ENCODE measurements around the gene PNN.
A peak's percentile ranks its signal among the peaks of the same experiment; 100 is the strongest.
"Not testable (repeated sequence)": the region's sequence is repeated elsewhere in the genome, so short reads cannot be mapped to it uniquely, and the experiment has no call there.

Gene PNN

DNA sequence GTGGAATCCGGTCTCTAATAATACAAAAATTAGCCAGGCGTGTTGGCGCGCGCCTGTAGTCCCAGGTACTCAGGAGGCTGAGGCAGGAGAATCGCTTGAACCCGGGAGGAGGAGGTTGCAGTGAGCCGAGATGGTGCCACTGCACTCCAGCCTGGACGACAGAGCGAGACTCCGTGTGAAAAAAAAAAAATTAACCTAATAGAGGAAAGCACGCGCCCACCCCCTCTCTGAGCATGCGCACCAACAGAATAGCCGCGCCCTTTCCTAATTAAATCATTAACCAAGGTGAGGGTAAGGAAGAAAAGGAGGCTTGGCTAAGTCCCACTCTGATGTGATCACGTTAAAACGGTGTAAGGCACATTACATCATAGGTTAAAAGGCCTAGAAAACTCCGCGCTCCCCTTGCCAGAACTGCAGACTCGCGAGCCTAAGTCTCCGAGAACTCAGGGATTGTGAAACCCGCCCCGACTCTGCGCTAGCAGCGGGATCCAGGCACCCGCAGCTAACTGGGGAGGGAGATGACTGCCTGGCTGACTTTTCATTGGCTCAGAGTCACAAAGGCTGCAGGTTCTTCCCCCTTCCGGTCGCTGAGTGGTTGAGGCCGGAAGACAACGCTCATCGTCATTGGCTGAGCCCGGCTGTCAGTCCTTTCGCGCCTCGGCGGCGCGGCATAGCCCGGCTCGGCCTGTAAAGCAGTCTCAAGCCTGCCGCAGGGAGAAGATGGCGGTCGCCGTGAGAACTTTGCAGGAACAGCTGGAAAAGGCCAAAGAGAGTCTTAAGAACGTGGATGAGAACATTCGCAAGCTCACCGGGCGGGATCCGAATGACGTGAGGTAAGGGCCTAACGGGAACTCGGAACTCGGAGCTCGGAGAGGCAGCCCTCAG lies at the start of gene PNN:
TSS of gene PNN (plus strand) at position 695 of the 885 bp plus-strand sequence. CDS start at position 721, 26 bp downstream.
- peak; percentile 99 for DNase-seq

DNA sequence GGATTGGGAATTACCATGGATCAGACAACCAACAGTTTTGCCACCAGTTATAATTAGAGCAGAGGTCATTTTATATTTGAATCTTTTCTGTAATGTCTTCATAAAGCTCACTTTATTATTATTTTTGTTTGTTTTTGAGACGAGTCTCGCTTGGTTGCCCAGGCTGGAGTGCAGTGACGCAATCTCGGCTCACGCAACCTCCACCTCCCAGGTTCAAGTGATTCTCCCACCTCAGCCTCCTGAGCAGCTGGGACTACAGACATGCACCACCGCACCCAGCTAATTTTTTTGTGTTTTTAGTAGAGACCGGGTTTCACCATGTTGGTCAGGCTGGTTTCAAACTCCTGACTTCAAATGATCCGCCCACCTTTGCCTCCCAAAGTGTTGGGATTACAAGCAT lies 37.2 kb upstream of the PNN start:
- DNase-seq: not testable (repeated sequence)

DNA sequence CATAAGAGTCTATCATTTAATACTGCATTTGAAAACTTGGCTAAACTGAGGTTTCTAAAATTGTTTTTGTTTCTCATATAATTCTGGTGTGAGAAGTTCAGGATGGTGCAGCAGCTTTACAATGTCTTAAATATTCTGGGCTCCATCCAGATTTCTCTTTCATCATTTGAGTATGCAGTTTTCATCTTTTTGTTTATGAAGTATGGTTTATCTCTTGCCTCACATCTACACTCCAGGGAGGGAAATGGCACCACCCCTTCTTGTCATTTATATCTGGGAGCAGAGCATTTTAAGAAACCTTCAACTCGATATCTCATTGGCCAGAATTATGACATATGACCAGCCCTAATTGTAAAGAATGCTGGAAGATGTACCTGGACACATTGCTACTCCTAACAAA lies 36.6 kb upstream of the PNN start:
- no peak for DNase-seq

DNA sequence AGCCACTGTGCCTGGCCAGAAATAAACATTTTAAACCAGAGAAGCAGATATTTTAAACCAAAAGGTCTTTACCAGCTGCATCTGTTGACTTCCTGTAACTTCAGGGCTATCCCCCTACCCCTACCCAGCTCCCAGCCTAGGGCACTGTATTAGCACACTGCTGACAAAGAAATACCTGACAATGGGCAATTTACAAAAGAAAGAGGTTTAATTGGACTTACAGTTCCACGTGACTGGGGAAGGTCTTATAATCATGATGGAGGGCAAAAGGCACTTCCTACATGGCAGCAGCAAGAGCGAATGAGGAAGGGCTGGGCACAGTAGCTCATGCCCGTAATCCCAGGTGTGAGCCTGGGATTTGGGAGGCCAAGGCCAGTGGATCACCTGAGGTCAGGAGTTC lies 34.9 kb upstream of the PNN start:
- no peak for DNase-seq

DNA sequence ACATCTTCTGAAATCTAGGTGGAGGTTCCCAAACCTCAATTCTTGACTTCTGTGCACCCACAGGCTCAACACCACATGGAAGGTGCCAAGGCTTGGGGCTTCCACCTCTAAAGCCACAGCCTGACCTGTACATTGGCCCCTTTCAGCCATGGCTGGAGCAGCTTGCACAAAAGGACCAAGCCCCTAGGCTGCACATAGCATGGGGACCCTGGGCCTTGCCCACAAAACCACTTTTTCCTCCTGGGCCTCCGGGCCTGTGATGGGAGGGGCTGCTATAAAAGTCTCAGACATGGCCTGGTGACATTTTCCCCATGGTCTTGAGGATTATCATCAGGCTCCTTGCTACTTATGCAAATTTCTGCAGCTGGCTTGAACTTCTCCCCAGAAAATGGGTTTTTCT lies 33.4 kb upstream of the PNN start:
- not testable (repeated sequence) for DNase-seq

DNA sequence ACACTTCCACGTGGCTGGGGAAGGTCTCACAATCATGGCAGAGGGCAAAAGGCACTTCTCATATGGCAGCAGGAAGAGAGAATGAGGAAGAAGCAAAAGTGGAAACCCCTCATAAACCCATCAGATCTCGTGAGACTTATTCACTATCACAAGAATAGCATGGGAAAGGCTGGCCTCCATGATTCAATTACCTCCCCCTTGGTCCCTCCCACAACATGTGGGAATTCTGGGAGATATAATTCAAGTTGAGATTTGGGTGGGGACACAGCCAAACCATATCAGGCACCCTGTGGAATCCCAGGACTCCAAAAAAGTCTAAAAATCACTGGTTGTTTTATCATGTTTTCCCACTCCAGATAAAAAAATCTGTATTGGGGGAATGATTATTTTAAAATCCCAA lies 31.8 kb upstream of the PNN start:
- not testable (repeated sequence) for DNase-seq

DNA sequence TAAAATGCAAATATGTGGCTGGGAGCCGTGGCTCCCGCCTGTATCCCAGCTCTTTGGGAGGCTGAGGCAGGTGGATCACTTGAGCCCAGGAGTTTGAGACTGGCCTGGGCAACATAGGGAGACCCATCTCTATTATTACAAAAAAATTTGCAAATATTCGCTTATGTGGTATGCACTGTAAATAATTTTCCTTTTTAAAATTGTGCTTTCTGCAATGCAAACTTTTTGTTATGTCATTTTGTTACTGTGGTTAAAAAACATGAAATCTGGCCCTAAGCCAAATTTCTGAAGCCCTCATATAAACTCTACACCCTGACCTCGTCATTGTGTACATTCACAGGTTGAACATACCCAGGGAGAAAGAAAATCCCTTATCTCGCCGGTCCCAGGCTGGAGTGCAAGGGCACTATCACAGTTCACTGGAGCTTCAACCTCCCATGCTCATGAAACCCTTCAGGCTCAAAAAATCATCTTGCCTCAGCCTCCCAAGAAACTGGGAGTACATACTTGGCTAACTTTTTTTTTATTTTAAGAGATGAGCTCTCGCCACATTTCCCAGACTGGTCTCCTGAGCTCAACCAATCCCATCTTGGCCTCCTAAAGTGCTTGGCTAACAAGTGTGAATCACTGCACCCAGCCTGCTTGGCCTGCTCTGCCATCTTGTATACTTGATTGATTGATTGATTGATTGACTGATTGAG lies 29.6 kb upstream of the PNN start:
- no peak for DNase-seq

DNA sequence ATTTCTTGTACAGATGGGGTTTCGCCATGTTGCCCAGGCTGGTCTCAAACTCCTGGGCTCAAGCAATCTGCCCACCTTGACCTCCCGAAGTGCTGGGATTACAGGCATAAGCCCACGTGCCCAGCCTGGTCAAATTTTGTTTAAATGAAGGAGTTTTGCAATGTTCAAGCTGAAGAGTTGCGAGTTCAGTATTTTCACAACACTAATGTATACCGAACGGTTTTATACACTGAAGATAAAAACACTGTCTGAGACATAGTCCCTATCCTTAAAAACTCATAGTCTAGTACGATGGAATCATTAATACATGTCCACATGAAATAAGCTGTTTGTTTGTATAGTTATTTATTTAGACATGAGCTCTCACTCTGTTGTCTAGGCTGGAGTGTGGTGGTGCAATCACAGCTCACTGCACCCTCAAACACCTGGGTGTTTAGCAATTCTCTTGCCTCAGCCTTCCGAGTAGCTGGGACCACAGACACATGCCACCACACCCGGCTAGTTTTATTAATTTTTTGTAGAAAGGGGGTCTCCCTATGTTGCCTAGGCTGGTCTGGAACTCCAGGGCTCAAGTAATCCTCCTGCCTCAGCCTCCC lies 20.4 kb upstream of the PNN start:
- DNase-seq: no peak

DNA sequence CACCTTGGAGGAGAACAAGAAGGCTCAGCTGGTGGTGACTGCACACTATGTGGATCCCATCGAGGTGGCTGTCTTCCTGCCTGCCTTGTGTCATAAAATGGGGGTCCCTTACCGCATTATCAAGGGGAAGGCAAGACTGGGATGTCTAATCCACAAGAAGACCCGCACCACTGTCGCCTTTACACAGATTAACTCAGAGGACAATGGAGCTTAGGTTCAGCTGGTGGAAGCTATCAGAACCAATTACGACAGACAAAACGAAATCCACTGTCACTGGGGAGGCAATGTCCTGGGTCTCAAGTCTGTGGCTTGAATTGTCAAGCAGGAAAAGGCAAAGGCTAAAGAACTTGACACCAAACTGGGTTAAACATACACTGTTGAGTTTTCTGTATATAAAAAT lies 17.6 kb upstream of the PNN start:
- no peak for DNase-seq

DNA sequence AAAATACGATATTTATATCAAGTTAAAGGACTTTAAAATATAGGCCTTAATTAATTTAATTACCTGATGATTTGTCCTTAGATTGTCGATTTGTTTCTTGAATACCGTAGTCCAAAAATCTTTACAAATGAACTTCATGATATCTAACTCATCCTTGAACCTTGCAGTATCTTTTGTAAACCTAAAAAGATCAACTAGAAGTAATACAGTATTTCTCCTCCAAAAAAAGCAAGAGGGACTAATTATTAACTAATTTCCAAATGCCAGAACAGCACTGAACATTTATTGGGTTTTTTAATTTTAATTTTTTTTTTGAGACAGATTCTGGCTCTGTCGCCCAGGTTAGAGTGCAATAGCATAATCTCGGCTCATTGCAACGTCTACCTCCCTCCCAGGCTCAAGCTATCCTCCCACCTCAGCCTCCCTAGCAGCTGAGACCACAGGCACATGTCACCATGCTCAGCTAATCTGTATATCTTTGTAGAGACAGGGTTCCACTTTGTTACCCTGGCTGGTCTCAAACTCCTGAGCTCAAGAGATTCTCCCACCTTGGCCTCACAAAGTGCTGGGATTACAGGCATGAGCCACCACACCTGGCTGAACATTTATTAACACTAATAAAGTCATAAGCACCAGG lies 16.7 kb upstream of the PNN start:
- no peak for DNase-seq

DNA sequence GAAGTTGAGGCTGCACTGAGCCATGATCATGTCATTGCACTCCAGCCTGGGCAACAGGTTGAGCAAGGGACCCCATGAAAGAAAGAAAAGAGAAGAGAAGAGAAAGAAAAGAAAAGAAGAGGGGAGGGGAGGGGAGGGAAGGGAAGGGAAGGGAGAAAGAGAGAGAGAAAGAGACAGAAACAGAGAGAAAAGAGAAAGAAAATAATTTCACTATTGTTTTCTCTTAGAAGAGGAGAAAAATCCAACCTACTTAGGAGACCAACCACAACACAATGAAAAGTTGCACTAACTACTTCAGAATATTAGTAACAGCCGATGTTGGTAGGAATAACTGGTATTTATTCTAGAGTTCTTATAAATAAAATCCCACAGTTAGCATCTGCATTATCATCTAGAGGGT lies 14.6 kb upstream of the PNN start:
- DNase-seq: no peak

DNA sequence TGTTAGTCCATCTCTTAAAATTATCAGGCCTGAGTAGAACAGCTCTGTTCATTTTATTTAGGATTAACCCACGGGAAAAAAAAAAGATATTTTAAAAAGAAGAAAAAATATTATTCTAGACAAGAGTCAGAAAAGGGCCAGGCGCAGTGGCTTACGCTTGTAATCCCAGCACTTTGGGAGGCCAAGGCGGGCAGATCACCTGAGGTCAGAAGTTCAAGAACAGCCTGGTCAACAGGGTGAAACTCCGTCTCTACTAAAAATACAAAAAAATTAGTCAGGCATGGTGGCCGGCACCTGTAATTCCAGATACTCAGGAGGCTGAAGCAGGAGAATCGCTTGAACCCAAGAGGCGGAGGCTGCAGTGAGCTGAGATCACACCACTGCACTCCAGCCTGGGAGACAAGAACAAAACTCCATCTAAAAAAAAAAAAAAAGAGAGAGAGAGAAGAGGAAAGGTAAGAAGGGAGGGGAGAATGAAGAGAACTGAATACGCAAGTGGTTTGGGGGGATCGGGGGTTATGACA lies 7.2 kb upstream of the PNN start:
- not testable (repeated sequence) for DNase-seq

DNA sequence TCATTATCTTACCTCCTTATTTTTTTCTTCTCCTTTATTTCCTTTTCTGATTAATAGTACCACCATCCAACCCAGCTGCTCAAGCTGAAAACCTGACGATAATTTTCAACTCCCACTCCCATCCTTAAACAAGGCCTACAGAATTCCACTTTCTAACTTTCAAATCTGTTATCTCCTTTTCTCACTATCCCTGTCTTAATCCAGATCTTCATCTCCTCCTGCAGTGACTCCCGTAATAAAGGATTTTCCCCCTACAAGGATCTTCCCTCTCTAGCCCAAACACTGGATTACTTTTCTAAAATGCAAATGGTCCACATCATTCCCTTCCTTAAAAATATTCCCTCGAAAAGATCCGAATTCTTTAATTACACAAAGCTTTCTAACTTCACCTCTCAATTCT lies 6.5 kb upstream of the PNN start:
- no peak for DNase-seq

DNA sequence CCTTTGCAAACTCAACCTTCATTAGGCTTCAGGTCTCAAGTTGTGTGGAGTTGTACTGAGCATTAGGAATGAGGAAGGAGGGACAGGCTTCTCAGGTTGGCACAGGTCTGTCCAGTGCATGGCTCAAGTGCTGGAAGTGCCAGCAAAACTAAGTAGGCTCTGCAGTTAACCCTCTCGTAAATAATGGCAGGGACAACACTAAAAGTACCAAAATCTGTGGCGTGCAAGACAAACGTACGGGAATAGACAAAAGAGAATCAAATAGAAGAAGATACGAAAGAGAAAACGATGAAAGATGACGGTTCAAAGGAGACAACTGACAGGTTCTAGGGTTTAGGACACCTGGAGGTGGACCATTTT lies 5.5 kb upstream of the PNN start:
- DNase-seq: no peak

DNA sequence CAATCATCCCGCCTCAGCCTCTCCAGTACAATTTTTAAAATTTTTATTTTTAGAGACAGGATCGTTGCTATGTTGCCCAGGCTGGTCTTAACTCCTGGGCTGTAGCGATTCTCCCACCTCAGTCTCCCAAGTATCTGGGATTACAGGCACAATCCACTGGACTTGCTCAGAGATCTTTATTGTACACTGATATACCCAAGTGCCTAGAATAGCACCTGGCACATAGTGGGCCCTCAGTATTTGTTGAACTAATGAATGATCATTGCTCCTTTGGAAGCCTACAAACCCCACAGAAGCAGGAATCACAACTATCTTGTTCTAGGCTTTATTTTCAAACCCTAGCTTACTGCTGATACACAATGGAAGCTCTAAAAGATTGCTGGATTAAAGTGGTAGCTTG lies 1.9 kb upstream of the PNN start:
- no peak for DNase-seq

DNA sequence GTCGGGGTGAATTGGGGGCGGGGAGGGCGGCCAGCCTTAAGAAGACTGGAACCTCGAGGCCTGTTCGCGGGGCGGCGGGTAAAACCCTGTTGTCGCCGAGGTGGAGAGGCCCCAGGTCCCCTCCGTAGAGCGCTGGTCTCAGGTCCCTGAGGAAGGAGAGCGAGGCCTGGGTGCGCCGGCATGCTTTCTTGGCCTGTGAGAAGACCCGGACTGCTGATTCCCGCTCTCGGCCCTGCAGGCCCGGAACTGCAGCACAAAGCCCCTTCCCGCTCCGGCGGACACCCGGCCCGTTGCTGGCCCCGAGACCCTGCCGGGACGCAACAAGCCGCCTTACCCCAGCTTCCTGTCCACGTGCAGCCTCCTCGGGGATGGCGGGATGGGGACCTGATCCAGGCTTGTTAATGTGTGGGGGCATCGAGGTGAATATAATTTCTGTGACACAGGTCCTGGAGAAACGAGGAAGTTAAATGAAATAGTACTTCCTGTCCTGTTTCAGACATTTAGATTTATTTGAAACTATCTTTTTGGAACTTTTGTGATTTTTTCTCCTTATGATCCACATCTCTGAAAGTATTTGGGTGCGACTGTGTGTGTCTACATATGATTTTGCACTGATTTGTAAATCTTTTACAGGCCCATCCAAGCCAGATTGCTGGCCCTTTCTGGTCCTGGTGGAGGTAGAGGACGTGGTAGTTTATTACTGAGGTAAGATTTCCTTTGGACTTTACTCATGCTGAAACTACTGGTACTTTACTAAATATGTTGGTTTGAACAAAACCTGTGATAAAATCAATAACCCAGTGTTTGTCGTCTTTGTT lies 600 bp downstream of the PNN start:
- peak; percentile 62 for DNase-seq

DNA sequence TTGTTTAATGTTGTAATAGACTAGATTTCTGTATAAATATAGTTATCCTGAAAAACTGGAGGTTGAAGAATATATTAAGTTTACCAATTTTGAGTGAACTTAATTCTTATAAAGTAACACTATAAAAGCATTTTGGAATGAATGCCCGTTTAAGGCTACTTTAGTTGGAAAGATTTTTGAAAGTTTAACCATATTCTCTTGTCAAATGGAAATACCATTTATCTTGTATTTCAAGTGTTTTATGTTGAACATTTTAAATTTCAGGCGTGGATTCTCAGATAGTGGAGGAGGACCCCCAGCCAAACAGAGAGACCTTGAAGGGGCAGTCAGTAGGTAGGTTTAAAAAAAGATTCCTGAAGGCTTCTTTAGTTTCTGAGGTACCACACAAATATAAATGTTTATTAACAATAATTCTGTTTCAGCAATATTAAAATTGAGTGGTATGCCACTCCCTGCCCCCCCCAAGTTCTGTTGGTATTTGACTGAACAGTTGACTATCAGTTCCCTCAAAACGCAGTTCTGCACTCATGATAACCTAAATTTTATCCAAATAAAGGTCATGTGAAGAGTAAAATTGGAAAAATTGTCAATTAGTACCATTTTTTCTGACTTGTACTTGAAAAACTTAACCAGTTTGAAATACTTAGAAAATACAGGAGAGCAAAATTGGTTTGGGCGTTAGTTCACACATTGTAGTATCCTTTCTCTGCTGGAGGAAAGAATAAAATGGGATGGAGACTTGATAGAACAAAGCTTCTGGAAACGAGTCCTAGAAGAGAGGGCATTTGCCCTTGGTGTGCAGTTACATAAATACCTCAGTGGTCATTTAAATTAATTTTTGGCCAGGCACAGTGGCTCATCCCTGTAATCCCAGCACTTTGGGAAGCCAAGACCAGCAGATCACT lies 1.5 kb downstream of the PNN start:
- no peak for DNase-seq

DNA sequence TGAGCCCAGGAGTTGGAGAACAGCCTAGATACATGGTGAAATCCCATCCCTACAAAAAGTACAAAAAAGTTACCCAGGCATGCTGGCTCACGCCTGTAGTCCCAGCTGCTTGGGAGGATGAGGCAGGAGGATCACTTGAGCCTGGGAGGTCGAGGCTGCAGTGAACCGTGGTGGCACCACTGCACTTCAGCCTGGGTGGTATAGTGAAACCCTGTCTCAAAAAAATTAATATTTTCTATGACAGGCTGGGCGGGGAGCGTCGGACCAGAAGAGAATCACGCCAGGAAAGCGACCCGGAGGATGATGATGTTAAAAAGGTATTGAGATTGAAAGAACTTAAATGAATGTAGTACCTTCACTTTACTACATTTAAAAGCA lies 2.1 kb downstream of the PNN start:
- no peak for DNase-seq

DNA sequence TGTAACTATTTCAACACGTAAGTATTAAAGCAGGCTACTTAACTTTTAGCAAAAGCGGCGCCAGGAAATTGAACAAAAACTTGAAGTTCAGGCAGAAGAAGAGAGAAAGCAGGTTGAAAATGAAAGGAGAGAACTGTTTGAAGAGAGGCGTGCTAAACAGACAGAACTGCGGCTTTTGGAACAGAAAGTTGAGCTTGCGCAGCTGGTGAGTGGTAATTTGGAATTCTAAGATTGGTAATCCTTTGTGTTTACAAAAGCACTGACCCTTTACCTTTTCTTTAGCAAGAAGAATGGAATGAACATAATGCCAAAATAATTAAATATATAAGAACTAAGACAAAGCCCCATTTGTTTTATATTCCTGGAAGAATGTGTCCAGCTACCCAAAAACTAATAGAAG lies 4.0 kb downstream of the PNN start:
- DNase-seq: no peak

DNA sequence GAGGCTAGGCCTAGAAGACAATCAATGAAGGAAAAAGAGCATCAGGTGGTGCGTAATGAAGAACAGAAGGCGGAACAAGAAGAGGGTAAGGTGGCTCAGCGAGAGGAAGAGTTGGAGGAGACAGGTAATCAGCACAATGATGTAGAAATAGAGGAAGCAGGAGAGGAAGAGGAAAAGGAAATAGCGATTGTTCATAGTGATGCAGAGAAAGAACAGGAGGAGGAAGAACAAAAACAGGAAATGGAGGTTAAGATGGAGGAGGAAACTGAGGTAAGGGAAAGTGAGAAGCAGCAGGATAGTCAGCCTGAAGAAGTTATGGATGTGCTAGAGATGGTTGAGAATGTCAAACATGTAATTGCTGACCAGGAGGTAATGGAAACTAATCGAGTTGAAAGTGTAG lies 5.5 kb downstream of the PNN start:
- DNase-seq: no peak

DNA sequence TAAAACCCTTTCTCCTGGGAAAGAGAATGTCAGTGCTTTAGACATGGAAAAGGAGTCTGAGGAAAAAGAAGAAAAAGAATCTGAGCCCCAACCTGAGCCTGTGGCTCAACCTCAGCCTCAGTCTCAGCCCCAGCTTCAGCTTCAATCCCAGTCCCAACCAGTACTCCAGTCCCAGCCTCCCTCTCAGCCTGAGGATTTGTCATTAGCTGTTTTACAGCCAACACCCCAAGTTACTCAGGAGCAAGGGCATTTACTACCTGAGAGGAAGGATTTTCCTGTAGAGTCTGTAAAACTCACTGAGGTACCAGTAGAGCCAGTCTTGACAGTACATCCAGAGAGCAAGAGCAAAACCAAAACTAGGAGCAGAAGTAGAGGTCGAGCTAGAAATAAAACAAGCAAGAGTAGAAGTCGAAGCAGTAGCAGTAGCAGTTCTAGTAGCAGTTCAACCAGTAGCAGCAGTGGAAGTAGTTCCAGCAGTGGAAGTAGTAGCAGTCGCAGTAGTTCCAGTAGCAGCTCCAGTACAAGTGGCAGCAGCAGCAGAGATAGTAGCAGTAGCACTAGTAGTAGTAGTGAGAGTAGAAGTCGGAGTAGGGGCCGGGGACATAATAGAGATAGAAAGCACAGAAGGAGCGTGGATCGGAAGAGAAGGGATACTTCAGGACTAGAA lies 6.1 kb downstream of the PNN start:
- DNase-seq: no peak

Measured in activated CD4-positive, alpha-beta T cell treated with anti-CD3 and anti-CD28 coated beads, Interleukin-10, Interleukin-2, amounts not matched to agents 100 ng/mL and 50 ng/mL, durations not matched to agents 16 hours and 8 hours (primary cell).